RKO (cell line): ENCODE data around the gene ZNF341.

Experiments
- DNase-seq: peaks from one replicate; pipeline ENCODE4 v3.0.0-alpha.2; 2016; ENCODE audit warnings: low spot score

ZNF341 gene

DNA sequence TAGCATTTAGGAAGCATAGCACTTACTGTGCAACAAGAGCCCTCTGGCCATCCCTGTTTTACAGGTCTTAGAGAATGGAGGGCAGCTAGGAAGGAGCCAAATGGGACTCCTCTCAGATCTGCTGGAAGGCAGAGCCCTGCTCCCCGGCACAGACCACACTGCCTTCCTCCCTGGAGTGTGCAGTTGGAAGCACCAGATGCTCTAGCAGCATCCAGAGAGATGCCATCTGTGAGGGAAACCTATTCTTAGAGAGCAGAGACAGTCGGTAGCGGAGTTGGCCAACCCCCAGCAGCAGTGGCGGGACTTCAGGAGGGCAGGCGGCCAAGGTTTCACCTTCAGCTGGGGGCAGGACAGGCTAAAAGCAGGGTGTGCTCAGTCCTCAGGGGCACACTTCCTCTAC lies 28.9 kb upstream of the ZNF341 start:
- no peak for DNase-seq

DNA sequence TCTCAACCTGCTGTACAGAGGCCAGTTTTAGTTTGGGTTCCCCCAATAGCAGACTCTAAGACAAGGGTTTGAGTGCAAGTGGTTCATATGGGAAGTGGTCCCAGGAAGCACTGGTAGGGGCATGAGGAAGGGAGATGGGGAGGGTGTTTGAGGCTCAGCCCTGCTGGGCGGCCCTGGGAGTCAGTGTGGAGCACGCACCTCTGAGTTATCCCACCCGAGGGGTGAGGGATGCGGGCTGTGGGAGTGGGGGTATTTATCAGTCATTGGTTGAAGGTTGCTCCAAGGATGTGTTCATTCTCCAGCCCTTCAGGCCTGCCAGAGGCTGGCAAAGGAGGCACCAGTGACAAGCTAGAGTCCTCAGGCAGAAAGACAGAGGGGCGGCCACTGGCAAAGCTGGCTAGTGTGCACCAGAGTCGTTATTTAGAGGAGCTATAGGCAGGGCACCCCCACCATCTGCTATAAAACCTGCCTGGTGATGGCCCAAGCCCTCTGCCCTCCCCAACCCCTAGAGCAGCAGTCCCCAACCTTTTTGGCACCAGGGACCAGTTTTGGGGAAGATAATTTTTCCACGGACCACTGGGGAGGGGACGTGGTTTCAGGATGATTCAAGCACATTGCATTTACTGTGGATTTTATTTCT lies 28.2 kb upstream of the ZNF341 start:
- no peak for DNase-seq

DNA sequence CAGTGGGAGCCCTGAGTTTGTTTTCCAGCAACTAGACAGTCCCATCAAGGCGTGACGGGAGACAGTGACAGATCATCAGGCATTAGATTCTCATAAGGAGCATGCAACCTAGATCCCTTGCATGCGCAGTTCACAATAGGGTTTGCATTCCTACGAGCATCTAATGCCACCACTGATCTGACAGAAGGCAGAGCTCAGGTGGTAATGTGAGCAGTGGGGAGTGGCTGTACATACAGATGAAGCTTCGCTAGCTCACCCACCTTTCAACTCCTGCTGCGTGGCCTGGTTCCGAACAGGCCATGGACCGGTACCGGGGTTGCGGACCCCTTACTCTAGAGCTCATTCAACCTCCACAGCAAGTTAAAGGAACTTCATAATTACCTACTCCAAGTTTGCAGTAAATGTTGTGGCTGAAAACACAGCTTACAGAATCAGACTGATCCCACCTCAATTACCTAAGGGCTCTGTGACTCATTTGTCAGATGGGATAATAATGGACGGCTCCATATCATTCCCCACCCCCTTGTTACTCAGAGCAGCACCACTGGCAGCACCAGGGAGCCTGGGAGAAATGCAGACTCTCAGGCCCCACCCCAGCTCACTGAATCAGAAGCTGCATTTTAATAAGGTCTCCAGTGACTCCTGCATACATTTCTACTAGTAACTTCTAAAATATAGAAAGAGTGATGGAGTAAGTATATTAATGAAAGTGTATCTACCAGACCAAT lies 27.4 kb upstream of the ZNF341 start:
- DNase-seq, result no peak

DNA sequence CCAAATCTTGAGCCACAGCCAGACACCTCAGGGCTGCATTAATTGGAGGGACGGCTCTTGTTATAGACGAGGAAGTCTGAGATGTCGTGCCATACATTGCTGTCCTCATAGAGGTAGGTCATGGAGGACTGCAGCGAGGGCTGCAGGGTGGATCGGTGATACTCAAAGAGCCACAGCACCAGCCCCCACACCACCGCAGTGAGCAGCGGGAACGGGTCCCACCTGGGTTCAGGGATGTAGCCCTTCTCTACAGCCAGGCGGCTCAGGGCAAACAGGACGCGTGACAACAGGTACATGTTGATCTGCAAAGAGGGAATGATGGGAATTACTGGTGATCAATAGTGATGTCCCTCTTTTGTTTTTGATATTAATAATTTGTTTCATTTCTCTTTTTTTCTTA lies 24.1 kb upstream of the ZNF341 start:
- no peak for DNase-seq

DNA sequence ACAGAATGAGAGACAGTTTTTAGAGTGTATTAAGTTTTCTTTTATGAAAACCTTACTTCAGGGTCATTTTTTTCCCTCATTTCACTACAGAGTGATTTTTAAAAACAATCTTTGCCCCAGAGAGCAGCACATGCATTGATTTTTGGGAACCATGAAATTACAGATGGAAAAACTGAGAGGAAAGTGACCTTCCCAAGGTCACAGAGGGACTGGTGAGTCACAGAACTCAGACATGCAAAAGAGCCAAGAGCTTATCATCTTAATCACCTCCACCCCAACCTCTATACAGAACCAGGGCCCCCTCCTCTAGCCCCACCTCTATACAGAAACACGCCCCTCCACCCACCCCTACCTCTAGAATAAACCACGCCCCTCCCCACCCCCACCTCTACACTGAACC lies 22.4 kb upstream of the ZNF341 start:
- peak; percentile 50 for DNase-seq

DNA sequence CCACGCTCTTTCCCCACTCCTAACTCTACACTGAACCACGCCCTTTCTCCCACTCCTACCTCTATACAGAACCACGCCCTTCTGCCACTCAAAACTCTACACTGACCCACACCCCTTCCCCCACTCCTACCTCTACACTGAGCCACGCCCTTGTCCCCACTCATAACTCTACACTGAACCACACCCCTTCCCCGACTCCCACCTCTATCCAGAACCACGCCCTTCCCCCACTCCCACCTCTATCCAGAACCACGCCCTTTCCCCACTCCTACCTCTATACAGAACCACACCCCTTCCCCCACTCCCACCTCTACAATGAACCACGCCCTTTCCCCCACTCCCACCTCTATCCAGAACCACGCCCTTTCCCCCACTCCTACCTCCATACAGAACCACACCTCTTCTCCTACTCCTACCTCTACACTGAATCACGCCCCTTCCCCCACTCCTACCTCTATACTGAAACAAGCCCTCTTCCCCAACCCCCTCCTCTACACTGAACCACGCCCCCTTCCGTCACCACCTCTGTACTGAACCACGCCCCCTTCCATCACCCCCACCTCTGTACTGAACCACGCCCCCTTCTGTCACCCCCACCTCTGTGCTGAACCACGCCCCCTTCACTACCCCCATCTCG lies 21.8 kb upstream of the ZNF341 start:
- DNase-seq, result no peak

DNA sequence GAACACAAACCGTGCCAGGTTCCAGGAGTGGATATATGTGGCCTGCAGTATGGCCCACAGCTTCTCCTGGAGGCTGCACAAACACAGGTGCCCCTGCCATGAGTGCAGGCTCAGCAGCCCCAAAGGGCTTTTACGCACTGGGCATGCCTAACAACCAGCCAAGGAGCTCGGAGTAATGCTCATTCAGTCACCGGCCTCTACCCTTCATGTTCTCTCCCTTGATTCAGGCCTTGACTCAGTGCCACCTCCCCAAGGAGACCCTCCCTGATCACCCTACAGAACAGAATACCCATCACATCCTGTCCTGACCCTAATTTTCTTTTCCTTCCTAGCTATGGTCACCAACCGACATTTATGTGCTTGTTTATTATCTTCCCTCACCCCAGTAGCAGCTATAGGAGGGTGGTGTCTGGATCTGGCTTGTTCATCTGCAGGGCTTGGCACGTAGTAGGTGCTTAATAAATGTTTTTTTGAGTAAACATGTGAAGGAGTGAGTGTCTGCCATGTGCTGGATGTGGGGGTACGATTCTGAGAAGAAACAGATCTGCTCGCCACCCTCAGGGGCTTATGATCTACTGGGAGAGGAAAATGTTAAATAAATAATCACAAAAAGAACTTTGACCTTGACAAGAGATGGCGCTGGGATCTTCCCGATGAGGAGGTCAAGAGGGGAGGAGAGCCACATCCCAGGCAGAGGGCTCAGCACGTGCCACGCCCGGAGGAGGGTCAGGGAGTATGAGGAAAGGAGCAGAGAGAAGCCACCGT lies 20.9 kb upstream of the ZNF341 start:
- DNase-seq, result no peak

DNA sequence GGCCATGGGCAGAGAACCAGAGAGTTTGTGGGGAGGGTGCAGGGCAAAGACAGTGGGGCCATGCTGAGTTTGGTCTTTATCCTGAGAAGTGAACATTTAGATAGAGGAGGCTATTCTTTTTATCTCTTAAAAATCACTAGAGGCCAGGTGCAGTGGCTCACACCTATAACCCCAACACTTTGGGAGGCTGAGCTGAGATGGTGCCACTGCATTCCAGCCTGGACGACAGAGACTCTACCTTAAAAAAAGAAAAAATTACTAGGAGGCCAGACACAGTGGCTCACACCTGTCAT lies 20.4 kb upstream of the ZNF341 start:
- no peak for DNase-seq

DNA sequence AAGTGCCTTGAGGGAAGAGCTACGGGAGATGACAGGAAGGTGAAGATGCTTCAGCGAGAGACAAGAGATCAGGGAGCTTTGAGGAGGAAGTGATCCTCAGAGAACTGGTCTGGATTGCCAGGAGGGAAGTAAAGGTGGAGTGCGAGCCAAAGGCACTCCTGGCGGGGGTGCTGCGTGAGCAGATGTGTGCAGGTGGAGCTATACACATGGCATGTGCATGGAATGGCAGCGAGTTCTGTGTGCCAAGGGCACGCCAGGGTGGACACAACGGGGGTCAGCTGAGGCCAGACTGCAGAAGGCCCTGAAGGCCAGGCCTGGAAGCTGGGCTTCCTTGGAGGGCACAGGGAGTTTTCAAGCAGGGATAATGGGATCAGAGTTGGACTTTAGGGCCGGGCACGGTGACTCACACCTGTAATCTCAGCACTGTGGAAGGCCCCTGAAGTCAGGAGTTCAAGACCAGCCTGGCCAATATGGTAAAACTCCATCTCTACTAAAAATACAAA lies 17.9 kb upstream of the ZNF341 start:
- no peak for DNase-seq

DNA sequence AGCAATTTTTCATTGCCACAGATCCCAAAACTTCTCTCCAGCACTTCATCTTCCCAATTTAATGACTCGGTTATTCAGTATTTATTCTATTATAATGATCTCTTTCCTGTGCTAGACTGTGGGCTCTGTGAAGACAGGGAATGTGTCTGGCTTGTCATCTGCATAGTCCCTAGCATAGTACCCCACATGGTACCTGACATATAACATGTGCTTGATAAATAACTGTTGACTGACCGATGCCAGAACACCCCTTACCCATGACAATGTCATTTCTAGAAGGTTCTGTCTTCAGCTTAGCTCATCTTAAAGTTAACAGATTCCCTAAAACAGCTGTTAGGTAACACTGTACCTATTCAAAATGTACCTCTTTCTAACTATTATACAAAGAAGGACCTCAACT lies 15.3 kb upstream of the ZNF341 start:
- no peak for DNase-seq

DNA sequence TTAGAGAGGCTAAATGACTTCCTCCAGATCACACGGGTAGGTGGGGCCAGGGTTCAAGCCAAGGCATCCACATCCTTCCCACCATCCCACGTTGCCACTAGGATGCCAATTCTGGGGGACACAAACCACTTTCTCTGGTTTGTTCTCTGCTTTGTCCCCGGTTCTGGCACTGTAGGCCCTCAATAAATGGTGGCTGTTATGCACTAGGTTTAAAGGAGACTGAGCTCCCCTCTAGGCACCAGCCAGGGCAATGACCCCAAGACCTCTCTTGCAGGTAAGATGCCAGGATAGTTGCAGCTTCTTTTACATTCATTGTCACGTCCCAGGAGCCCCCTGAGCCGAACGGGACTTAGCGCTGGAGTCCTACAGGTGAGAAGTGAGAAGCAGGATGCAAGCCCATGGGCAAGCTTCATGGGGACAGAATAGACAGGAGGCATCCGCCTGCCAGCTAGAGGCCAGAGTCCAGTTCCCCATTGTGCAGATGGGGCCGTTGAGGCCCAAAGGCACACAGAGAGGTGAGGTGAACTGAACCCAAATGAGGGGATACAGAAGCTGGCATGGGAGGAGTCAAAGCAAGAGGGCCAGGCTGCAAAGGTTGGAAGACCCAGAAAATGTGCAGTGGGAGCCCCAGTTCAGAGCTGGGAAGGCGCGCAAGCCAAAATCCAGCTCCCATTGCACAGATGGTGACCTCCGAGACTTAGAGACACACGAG lies 12.4 kb upstream of the ZNF341 start:
- no peak for DNase-seq

DNA sequence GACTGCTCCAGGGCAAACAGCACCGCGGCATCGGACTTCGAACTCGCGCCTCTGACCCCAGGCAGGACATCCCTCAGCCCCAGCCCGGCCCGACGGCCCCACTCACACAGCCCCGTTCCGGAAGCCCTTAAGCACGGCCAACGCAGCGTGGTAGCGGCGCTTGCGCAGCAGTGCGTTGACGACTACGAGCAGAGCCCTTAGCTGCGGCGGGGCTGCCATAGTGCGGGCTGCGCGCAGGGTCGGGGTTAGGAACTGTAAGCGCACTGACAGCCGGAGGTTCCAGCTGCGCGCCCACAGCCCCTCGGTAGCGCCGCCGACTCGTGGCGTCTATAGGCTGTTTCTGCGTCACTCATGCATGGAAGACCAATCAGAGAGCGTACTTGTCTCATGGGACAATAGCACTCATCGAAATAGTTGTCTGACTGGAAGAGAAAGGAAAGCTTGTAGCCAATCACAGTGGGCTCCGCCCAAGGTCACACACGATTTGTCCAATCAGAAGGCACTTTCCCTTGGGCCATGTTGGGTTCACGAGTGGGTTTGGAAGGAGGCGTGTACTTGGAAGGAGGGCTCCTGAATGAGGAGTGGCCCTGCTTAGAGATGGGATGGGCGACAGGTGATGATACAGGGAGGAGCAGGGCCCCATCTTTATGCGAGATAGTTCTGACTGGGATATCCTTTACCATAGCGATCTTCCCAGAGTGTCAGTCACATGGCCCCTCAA lies 11.6 kb upstream of the ZNF341 start, which contains the start of gene PXMP4:
Gene PXMP4 (minus strand): TSS at position 322 of the 721 bp plus-strand sequence. CDS start 103 bp downstream, at position 219.
- no peak for DNase-seq

DNA sequence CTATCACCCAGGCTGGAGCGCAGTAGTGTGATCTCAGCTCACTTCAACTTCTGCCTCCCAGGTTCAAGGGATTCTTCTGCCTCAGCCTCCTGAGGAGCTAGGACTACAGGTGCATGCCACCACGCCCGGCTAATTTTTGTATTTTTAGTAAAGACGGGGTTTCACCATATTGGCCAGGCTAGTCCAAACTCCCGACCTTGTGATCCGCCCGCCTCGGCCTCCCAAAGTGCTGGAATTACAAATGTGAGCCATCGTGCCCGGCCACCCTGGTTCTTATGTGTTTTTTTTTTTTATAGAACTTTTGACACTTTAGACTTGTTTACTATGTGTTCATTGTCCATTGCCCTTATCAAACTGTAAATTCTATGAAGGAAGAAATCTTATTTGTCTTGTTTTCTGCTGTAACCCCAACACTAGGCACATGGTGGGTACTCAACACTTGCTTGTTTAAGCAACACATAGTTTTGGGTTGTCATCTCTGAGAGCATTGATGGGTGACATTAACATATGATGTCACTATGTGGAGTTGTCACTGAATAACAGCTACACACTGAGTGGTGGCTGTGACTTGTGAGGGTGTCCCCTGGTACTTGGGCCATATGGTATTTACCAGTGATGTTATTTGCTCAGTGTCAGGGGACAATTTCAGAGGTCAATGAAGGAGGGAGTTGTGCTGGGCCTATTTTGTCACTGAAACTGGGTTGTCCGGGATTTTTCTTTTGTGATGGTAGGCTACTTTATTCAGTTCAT lies 10.2 kb upstream of the ZNF341 start:
- no peak for DNase-seq

DNA sequence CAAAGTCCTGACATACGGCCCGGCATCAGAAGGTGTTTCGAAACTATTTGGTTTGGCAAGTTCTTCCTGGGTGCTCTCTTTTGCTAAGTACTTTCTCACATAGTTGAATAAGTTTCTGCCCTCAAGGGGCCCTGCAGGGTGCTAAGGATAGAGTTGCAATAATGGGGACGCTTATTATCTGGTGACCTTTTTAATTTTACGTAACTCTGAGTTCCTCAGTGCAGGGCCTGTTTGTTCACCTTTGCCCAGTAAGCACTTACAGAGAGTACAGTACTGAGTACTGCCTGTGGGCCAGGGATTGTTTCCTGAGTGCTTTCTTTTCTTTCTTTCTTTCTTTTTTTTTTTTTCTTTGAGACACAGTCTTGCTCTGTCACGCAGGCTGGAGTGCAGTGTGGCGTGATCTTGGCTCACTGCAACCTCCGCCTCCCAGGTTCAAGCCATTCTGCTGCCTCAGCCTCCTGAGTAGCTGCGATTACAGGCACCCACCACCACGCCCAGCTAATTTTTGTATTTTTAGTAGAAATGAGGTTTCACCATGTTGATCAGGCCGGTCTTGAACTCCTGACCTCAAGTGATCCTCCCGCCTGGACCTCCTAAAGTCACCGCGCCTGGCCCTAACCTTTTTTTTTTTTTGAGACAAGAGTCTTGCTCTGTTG lies 7.2 kb upstream of the ZNF341 start:
- DNase-seq, result no peak

DNA sequence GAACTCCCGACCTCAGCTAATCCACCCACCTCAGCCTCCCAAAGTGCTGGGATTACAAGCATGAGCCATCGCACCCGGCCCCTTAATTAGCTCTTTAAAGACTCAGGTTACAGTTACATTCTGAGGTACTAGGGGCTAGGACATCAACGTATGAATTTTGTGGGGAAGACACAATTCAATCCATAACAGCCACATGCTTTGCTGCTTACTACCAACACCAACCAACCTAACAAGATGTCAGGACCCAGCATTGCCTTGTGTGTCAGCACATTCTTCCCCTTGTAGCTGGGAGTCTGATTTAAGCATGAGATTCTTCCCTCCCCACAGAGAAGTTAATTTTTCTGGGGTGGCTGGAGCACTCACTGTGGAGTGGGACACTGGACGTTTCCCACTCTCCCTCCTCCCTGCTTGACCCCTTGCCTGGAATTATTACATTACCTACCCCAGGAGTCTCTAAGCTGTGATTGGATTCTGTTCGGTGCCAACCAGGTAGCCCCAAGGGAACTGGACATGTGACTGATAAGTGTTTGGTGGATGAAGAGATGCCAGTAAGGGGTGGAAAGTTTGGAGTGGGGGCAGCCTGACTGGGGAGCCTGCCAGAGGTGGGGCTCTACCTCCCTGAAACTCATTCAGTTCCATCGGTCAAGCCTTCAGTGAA lies 6.1 kb upstream of the ZNF341 start:
- no peak for DNase-seq

DNA sequence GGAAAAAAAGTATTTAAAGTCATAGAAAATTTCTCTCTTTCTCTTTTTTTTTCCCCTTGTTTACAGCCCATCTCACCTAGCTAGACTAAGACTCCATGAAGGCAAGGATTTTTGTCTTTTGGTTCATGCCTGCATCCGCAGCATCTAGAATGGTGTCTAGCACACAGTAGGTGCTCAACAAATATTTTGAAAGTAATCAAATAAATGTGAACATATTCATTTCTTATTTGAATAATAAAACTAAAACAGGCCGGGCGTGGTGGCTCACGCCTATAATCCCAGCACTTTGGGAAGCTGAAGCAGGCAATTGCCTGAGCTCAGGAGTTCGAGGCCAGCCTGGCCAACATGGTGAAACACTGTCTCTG lies 4.7 kb upstream of the ZNF341 start:
- DNase-seq, result no peak

DNA sequence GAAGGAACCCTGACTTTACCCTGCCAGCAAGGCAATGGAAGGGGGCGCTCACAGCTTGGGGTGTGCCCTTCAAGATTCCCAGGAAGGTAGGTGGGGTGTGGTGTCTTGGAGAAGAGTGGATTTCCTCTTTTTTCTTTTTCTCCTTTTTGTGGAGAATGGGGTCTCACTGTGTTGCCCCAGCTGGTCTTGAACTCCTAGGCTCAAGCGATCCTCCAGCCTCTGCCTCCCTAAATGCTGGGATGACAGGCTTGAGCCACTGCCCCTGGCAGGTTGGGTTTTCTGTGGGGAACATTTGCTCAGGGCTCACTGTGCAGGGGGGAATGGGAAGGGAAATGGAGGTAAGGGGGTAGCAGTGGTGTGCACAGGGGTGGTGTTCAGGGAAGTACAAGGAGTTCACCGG lies 4.0 kb upstream of the ZNF341 start:
- DNase-seq, result no peak

DNA sequence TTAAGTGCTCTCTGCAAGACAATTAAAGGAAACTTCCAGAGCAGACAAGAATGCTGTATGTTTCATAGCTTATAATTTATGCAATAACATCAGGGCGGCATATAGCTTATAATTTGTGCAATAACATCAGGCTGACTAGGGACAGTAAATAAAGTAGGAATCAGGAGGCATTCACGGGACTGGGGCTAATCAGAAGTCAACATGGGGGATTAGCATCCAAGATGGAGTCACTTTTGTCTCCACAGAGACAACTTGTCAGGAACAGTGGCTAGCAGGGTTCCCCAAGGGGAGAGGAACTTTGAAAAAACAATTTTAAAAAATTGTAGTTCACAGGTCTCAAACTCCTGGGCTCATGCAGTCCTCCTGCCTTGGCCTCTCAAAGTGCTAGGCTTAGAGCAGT lies 3.3 kb upstream of the ZNF341 start:
- no peak for DNase-seq

DNA sequence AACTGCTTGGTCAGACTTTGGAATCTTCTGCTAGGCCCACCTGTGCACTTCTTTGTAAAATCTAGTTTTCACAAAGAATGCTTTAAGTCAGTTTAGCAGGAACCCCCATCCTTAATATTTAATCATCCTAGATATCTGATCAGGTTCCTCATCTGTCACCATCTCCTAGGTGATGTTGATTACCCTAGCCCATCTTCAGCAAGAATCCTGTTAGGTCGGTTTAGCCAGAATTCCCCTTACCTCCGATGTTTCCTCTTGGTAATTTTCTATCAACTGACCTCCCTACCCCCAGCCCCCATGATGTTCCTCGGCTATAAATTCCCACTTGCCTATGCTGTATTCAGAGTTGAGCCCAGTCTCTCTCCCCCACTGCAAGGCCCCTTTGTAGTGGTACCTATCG lies 2.7 kb upstream of the ZNF341 start:
- DNase-seq, result no peak
